OCI-LY7 (cell line): Measurements from ENCODE around the gene MCF2L2. TPM values are rescaled to one million over a fixed set of nuclear protein-coding genes. Genes with fewer than 3 reads are reported as not detected.

Source experiments
- BruUV-seq: library from RNA; stranded (reverse); fragments of 400-500 nt; replicated peaks from 2 replicates; lab custom pipeline; 2021; lab: Mats Ljungman, UMichigan
- CTCF ChIA-PET: fragments of 300-600 bp; sonication (Branson Sonifier 250); formaldehyde crosslinking; loops from one replicate; lab custom pipeline; 2022; ENCODE audit warnings: antibody characterized with exemption; ENCODE audit not compliant: unreplicated experiment; lab: Charles Lee
- POLR2A ChIA-PET: fragments of 300-600 bp; sonication (Branson Sonifier 250); formaldehyde crosslinking; loops from one replicate; lab custom pipeline; 2022; ENCODE audit warnings: antibody characterized with exemption; lab: Charles Lee
- DNase-seq: peaks from one replicate; pipeline ENCODE4 v3.0.0-alpha.2; 2015; ENCODE audit warnings: low spot score
- H2AFZ ChIP-seq: fragments of 200-600 bp; sonication (generic), shearing (Covaris generic); 2 replicates; pipeline ENCODE4 v1.6.1; 2014; ENCODE audit warnings: mild to moderate bottlenecking, antibody characterized with exemption, low read length, moderate library complexity
- H3K27ac ChIP-seq: fragments of 200-600 bp; sonication (generic); 2 replicates; pipeline ENCODE4 v1.5.1; 2014; ENCODE audit warnings: mixed run types, low read depth, mild to moderate bottlenecking, moderate library complexity, low read length, inconsistent platforms; ENCODE audit not compliant: poor library complexity, severe bottlenecking
- H3K36me3 ChIP-seq: fragments of 200-600 bp; sonication (generic); 2 replicates; pipeline ENCODE4 v1.6.1; 2014; ENCODE audit warnings: mild to moderate bottlenecking, antibody characterized with exemption, low read length, moderate library complexity, mixed read lengths; ENCODE audit not compliant: insufficient read depth
- H3K4me1 ChIP-seq: fragments of 200-600 bp; sonication (generic); 2 replicates; pipeline ENCODE4 v1.5.1; 2014; ENCODE audit warnings: mild to moderate bottlenecking, low read length; ENCODE audit not compliant: insufficient read depth, poor library complexity, severe bottlenecking
- H3K4me2 ChIP-seq: fragments of 200-600 bp; sonication (generic); 2 replicates; pipeline ENCODE4 v1.6.1; 2014; ENCODE audit warnings: mild to moderate bottlenecking, low read length
- H3K4me3 ChIP-seq: fragments of 200-600 bp; sonication (generic); 2 replicates; pipeline ENCODE4 v1.5.1; 2014; ENCODE audit warnings: mild to moderate bottlenecking, low read depth, low read length; ENCODE audit not compliant: poor library complexity, severe bottlenecking
- H3K79me2 ChIP-seq: fragments of 200-600 bp; sonication (generic); 2 replicates; pipeline ENCODE4 v1.6.1; 2016; ENCODE audit warnings: low read depth, mild to moderate bottlenecking, low read length, moderate library complexity, mixed read lengths; ENCODE audit not compliant: insufficient read depth
- H3K9me2 ChIP-seq: fragments of 200-600 bp; sonication (generic); 2 replicates; pipeline ENCODE4 v1.6.1; 2016; ENCODE audit warnings: mild to moderate bottlenecking, low read length, mixed read lengths; ENCODE audit not compliant: insufficient read depth
- H3K9me3 ChIP-seq: fragments of 200-600 bp; sonication (generic); 2 replicates; pipeline ENCODE4 v1.6.1; 2014; ENCODE audit warnings: mild to moderate bottlenecking, mixed run types, low read length, mixed read lengths
- H4K20me1 ChIP-seq: fragments of 200-600 bp; sonication (generic); 2 replicates; pipeline ENCODE4 v1.6.1; 2014; ENCODE audit warnings: mild to moderate bottlenecking, antibody characterized with exemption, low read length, moderate library complexity, mixed read lengths; ENCODE audit not compliant: insufficient read depth
- CTCF ChIP-seq: fragments of 200-600 bp; sonication (generic); conservative IDR thresholded peaks from 2 replicates; pipeline ENCODE4 v1.5.1; 2014; ENCODE audit warnings: mild to moderate bottlenecking, antibody characterized with exemption, low read length, moderate library complexity, mixed read lengths
- EZH2phosphoT487 ChIP-seq: fragments of 200-600 bp; sonication (generic); IDR thresholded peaks from 2 replicates; pipeline ENCODE4 v1.6.1; 2018; ENCODE audit warnings: low read depth, borderline replicate concordance, mild to moderate bottlenecking, mixed run types, antibody characterized with exemption, low read length, moderate library complexity, mixed read lengths
- intact Hi-C: fragments of 100-400 bp; cut with micrococcal nuclease; formaldehyde crosslinking; loops from one replicate; pipeline ENCODE4 v1.10.0; 2022; ENCODE audit not compliant: unreplicated experiment
- total RNA-seq, 2 experiments: library from RNA; depleted of rRNA in 1 of 2; stranded (reverse); fragments of >200 nt in 1 of 2; shearing (Covaris generic) in 1 of 2; gene quantifications; 2 replicates each; pipeline ENCODE4 v1.2.3, GENCODE V29; 2014 to 2022

Gene MCF2L2
- total RNA-seq, 2 experiments from 2014 or later = 6.6 to 8.0 TPM

GRCh38 chr3:183353421-183353820, 75.0 kb downstream of the MCF2L2 start:
- Histone ChIP-seq H4K20me1 (no peaks in the 10 kb centered on the region), H3K9me2 (no peaks in the 10 kb centered on the region), H3K36me3 (no peaks in the 10 kb centered on the region), H2AFZ (no peak overlapping the region), H3K4me2 (no peak overlapping the region), H3K79me2 (no peaks in the 10 kb centered on the region), H3K4me3 (no peak overlapping the region), H3K4me1 (no peaks in the 10 kb centered on the region), H3K9me3 (no peaks in the 10 kb centered on the region), H3K27ac (no peak overlapping the region)
- ChIA-PET CTCF (no interaction called here), POLR2A (interaction anchor here (1.2 to 1.4 kb wide), 2 partner anchors 10 to 36 kb away, joined by 3 read pairs; no protein-coding TSS in a partner anchor)
- TF ChIP-seq CTCF (no peak), EZH2phosphoT487 (no peak)
- DNase-seq = no peak
- no TSS peak for BruUV-seq
- intact Hi-C loops = no loop called here

- BruUV-seq = no TSS peak
- ChIA-PET CTCF (no interaction called here), POLR2A (no interaction called here)
- TF ChIP-seq CTCF = no peak
- no peak for TF ChIP-seq EZH2phosphoT487
- Histone ChIP-seq H3K9me2 (no peaks in the 10 kb centered on the region), H3K79me2 (no peaks in the 10 kb centered on the region), H3K9me3 (no peaks in the 10 kb centered on the region), H3K36me3 (no peaks in the 10 kb centered on the region), H3K27ac (no peak overlapping the region), H2AFZ (no peak overlapping the region), H3K4me3 (no peak overlapping the region), H3K4me1 (no peaks in the 10 kb centered on the region), H3K4me2 (no peak overlapping the region), H4K20me1 (no peaks in the 10 kb centered on the region)
- no peak for DNase-seq
- intact Hi-C loops = no loop called here
These were observed 78.3 kb downstream of the MCF2L2 start for GRCh38 chr3:183350164-183350563.

- intact Hi-C loops = no loop called here
These were observed 78.8 kb downstream of the MCF2L2 start for GRCh38 chr3:183349421-183350157.

More at GRCh38 chr3:183349421-183350157, 78.8 kb downstream of the MCF2L2 start:
- H3K9me2 ChIP-seq = no peaks in the 10 kb centered on the region
- no peak overlapping the region for H3K4me2 ChIP-seq
- no peaks in the 10 kb centered on the region for H3K4me1 ChIP-seq
- H3K79me2 ChIP-seq = no peaks in the 10 kb centered on the region
- ChIA-PET POLR2A (no interaction called here), CTCF (no interaction called here)
- H3K36me3 ChIP-seq = no peaks in the 10 kb centered on the region
- no peak overlapping the region for H3K4me3 ChIP-seq
- no TSS peak for BruUV-seq
- no peak for TF ChIP-seq EZH2phosphoT487
- TF ChIP-seq CTCF = no peak
- no peak overlapping the region for H3K27ac ChIP-seq
- no peak for DNase-seq
- H4K20me1 ChIP-seq = no peaks in the 10 kb centered on the region
- H3K9me3 ChIP-seq = no peaks in the 10 kb centered on the region
- H2AFZ ChIP-seq = no peak overlapping the region
